HuH-7.5 (cell line): ENCODE data around the gene ARSK.

Source experiments
- DNase-seq: peaks from one replicate; pipeline ENCODE4 v3.0.0; 2011; ENCODE audit warnings: low spot score

The ARSK gene

DNA sequence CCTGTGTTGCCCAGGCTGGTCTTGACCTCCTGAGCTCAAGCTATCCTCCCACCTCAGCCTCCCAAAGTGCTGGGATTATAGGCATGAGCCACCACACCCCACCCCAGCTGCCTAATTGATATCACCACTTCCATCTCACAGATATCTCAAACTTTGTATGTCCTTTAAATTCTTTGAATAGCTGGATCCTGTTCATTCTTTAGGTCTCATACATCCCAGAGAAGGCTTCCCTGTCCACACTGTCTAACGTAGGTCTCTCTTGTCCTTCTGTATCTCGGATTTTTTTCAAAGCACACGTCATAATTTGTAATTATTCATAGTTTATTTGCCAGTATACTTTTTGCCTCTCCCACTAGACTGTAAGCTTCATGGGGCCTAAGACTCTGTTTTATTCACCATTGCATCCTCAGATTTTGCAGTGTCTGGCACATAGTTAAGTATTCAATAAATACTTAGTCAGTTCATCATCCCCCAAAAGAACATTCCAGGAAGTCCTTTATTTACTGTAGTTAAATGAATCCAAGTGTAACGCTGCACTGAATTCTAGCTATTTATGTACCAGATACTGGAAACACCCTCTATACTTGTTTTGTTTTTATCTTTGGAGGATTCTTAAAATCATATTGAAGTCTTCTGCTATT, 10.5 kb downstream of the ARSK start:
- no peak for DNase-seq

DNA sequence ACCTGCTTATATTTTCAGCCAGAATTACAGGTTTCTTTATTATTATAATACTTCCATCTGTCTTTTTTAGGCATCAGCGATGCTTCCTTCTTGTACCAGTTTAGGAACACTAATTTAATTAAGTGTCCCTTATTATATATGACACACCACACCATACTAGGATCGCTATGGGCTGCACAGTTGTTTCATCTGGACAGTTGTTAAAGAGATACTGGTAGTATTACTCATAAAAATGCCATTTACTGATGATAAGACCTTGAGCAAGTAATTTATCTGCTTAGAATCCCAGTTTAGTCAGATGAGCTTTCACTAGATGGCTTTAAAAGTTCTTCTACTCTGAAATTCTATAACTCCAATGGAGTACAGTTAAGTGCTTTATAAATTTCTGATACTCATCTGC, 17.1 kb downstream of the ARSK start:
- DNase-seq = no peak

DNA sequence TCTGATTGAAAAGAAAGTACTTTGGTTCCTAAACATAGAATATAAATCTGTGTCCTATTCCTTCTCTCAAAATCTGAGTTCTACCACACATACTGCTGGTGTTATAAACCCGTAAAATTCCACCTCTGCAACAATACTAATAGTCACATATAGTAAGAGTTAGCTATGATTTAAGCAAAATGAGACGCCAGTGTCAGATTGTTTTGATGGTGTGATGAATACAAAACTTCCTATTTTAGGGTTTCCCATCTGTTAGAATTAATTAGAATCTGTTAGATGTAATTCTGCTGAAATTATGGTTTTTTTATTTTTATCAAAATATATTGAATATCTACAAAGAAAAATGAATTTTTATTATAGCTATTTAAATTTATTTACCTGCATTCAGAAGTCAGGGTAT, 26.7 kb downstream of the ARSK start:
- DNase-seq = no peak

DNA sequence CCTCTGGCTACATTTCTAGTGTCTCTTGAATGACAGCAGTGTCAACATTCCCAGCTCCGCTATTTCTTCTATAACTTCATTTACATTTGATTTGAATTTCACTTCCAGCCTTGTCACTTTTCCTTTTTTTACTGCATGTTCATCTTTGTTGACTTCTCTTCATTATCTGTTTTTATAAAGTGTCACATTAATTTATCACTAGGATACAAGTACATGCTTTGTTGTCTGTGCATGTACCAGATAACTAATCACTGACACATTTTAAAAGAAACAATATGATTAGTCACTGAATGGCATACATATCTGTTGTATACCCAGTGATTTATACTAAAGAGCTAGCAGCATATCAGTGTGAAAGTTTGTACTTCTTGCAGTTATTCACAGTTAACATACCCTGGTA, 29.1 kb downstream of the ARSK start:
- DNase-seq = no peak

DNA sequence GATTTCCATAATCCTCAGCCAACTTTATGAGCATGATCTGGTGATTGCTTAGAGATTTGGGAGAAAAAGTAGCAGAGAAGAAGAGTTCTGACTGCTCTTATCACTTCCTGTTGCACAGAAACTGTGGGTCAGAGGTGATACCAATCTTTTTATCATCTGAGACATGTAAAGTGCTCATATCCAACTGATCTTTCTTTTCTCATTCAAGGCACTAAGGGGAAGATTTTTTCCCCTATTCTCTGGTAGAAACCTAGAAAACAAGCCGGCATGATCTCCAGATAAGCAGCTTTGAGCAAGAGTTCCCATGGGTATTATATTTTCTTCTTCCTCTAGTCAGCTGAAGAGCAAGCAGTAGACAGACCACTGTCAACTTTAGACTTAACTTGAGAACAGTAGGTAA, 36.0 kb downstream of the ARSK start:
- no peak for DNase-seq

DNA sequence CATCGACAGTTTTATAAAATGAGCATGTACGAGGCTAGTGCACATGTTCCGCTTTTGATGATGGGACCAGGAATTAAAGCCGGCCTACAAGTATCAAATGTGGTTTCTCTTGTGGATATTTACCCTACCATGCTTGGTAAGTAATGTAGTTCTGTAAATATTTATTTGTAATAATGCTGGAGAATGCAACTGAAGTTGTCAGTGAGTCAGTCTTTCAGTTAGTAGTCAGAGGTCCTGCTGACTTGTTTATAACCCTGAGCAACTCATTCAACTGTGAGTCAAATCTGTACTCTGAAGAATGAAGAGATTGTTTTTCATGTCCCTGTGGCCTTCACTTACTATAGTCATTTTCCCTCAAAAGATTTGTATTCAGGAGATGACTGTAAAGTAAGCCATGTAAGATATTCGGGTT, 36.6 kb downstream of the ARSK start:
- no peak for DNase-seq

DNA sequence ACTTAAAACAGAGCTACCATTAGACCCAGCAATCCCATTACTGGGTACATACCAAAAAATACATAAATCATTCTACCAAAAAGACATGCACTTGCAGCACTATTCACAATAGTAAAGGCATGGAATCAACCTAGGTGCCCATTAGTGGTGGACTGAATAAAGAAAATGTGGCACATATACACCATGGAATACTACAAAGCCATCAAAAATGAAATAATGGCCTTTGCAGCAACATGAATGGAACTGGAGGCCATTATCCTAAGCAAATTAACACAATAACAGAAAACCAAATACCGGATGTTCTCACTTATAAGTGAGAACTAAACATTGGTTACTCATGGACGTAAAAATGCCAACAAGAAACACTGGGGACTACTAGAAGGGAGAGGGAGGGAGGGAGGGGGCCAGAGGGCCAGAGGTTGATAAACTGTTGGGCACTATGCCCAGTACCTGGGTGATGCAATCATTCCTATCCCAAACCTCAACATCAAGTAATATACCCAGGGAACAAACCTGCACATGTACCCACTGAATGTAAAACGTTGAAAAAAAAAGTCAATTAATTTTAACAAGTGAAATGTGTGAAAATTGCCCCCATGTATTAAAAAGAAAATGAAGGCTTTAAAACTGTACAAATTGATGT, 40.5 kb downstream of the ARSK start:
- DNase-seq = no peak

- DNase-seq = no peak
These were observed 44.4 kb downstream of the ARSK start for GRCh38 chr5:95599252-95599651.

- DNase-seq = no peak
These were observed 45.7 kb downstream of the ARSK start for GRCh38 chr5:95600557-95600956.

GRCh38 chr5:95605786-95606185, 50.9 kb downstream of the ARSK start:
- no peak for DNase-seq

GRCh38 chr5:95606419-95606818, 51.5 kb downstream of the ARSK start:
- no peak for DNase-seq

GRCh38 chr5:95609711-95610110, 54.8 kb downstream of the ARSK start:
- no peak for DNase-seq

GRCh38 chr5:95610546-95610945, 55.6 kb downstream of the ARSK start:
- DNase-seq = no peak

- DNase-seq = no peak
These were observed 56.5 kb downstream of the ARSK start for GRCh38 chr5:95611396-95611795.

- DNase-seq = no peak
These were observed 58.6 kb downstream of the ARSK start for GRCh38 chr5:95613514-95613913.

GRCh38 chr5:95615164-95615467, 60.2 kb downstream of the ARSK start:
- DNase-seq = no peak

- DNase-seq = no peak
These were observed 62.2 kb downstream of the ARSK start for GRCh38 chr5:95617057-95617456.

DNA sequence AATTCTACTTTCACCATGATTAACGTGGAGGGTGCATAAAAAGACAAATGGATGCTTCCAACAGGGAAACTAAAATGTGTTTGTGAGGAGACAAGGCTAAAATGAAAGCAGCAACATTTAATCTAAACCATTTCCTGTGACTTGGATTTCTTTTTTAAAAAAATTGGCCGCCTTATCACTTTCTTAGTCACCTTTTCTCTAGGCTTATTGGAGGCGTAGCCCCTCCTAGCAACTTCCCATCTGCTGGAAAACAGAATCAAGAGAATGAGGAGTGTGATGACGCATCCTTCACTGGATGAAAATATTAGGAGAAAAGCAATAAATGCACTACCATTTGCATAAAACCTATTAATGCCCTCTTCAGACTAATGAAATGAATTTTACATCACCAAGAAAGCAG, 64.2 kb downstream of the ARSK start:
- DNase-seq = no peak

- DNase-seq = no peak
These were observed 64.7 kb downstream of the ARSK start for GRCh38 chr5:95619514-95620029.

DNA sequence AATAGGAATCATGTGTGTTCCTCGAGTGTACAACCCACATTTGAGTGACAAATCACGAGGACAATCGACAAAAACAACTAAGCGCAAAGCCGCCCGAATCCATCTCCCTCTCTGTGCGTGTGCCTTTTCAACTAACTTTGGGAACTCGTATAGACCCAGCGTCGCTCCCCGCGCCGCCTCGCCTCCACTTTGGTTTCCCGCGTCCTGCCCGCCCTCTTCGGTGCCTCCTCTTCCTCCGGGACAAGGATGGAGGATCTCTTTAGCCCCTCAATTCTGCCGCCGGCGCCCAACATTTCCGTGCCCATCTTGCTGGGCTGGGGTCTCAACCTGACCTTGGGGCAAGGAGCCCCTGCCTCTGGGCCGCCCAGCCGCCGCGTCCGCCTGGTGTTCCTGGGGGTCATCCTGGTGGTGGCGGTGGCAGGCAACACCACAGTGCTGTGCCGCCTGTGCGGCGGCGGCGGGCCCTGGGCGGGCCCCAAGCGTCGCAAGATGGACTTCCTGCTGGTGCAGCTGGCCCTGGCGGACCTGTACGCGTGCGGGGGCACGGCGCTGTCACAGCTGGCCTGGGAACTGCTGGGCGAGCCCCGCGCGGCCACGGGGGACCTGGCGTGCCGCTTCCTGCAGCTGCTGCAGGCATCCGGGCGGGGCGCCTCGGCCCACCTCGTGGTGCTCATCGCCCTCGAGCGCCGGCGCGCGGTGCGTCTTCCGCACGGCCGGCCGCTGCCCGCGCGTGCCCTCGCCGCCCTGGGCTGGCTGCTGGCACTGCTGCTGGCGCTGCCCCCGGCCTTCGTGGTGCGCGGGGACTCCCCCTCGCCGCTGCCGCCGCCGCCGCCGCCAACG, 65.3 kb downstream of the ARSK start, which contains the start of gene GPR150:
GPR150 (plus strand) TSS at position 58 of the 840 bp plus-strand sequence; CDS start at position 247, 189 bp downstream.
- peak; percentile 28 for DNase-seq

DNA sequence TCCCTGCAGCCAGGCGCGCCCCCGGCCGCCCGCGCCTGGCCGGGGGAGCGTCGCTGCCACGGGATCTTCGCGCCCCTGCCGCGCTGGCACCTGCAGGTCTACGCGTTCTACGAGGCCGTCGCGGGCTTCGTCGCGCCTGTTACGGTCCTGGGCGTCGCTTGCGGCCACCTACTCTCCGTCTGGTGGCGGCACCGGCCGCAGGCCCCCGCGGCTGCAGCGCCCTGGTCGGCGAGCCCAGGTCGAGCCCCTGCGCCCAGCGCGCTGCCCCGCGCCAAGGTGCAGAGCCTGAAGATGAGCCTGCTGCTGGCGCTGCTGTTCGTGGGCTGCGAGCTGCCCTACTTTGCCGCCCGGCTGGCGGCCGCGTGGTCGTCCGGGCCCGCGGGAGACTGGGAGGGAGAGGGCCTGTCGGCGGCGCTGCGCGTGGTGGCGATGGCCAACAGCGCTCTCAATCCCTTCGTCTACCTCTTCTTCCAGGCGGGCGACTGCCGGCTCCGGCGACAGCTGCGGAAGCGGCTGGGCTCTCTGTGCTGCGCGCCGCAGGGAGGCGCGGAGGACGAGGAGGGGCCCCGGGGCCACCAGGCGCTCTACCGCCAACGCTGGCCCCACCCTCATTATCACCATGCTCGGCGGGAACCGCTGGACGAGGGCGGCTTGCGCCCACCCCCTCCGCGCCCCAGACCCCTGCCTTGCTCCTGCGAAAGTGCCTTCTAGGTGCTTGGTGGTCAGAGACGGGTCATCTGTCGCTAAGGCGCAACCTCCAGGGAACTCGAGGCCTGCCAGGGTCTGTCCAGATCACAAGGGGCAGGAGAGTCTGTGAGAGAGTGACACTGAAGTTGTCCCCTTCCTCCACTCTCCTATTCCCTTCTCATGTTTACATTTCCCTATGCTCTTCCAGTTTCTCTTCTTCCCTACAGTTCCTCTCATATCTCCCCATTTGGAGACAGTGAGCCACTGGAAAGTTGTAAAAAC, 66.3 kb downstream of the ARSK start:
- peak; percentile 38 for DNase-seq
